Stimulated activated CD8-positive, alpha-beta memory T cell treated with anti-CD3 and anti-CD28 coated beads, Interleukin-2, amount 100 ng/mL, for 1 hour (primary cell): ENCODE measurements around the gene SEMA4B.
"Not testable (repeated sequence)": the region's sequence is repeated elsewhere in the genome, so short reads cannot be mapped to it uniquely, and the experiment has no call there.

ENCODE experiments used
- DNase-seq, 2 donors: peaks; one replicate each; pipeline ENCODE4 v3.0.0-alpha.2; 2020; ENCODE audit warnings: low read depth in 2 of 2

Gene SEMA4B

DNA sequence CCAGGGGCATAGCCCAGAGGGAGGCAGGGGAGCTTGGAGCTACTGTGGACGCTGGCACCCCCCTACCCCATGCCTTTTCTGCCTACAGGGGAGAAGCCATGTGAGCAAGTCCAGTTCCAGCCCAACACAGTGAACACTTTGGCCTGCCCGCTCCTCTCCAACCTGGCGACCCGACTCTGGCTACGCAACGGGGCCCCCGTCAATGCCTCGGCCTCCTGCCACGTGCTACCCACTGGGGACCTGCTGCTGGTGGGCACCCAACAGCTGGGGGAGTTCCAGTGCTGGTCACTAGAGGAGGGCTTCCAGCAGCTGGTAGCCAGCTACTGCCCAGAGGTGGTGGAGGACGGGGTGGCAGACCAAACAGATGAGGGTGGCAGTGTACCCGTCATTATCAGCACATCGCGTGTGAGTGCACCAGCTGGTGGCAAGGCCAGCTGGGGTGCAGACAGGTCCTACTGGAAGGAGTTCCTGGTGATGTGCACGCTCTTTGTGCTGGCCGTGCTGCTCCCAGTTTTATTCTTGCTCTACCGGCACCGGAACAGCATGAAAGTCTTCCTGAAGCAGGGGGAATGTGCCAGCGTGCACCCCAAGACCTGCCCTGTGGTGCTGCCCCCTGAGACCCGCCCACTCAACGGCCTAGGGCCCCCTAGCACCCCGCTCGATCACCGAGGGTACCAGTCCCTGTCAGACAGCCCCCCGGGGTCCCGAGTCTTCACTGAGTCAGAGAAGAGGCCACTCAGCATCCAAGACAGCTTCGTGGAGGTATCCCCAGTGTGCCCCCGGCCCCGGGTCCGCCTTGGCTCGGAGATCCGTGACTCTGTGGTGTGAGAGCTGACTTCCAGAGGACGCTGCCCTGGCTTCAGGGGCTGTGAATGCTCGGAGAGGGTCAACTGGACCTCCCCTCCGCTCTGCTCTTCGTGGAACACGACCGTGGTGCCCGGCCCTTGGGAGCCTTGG is 27.0 kb downstream of the SEMA4B start:
- no peak for DNase-seq

DNA sequence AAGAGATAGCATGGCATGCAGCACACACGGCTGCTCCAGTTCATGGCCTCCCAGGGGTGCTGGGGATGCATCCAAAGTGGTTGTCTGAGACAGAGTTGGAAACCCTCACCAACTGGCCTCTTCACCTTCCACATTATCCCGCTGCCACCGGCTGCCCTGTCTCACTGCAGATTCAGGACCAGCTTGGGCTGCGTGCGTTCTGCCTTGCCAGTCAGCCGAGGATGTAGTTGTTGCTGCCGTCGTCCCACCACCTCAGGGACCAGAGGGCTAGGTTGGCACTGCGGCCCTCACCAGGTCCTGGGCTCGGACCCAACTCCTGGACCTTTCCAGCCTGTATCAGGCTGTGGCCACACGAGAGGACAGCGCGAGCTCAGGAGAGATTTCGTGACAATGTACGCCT is 27.8 kb downstream of the SEMA4B start:
- no peak for DNase-seq

DNA sequence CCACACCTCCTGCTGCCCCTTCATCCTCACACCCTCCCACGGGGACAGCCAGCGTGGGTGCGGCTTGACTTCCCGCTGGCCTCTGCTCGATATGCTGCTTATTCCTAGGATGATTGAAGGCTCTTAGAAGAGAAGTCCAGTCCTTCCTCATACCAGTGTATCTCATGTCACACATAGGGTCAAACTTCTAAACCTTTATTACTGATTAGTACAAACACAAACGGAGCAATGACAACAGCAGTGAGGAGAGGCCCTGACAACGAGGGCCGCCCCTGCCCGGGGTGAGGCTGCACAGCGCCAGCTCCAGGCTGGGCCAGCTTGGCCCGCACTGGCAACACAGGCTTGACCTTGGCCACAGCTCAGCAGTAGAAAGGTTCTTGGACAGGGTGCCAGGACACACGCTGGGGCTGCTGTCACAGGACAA is 29.0 kb downstream of the SEMA4B start:
- DNase-seq, result no peak

DNA sequence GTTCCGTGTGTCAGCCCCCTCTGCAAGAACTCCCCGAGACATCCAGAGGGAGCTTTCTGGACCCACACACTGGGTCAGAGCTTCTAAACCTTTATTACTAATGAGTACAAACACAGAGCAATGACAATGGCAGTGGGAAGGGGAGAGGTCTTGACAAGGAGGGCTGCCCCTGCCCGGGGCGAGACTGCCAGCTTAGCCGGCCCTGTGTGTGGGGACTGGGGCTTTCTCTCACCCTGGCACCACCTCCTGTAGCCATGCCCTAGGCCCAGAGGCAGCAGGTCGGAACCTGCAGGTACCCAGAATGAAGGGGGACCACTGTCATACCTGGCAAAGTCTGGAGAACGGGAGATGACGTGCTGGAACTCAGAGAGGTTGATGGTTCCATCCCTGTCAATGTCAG is 29.5 kb downstream of the SEMA4B start:
- DNase-seq, result no peak

DNA sequence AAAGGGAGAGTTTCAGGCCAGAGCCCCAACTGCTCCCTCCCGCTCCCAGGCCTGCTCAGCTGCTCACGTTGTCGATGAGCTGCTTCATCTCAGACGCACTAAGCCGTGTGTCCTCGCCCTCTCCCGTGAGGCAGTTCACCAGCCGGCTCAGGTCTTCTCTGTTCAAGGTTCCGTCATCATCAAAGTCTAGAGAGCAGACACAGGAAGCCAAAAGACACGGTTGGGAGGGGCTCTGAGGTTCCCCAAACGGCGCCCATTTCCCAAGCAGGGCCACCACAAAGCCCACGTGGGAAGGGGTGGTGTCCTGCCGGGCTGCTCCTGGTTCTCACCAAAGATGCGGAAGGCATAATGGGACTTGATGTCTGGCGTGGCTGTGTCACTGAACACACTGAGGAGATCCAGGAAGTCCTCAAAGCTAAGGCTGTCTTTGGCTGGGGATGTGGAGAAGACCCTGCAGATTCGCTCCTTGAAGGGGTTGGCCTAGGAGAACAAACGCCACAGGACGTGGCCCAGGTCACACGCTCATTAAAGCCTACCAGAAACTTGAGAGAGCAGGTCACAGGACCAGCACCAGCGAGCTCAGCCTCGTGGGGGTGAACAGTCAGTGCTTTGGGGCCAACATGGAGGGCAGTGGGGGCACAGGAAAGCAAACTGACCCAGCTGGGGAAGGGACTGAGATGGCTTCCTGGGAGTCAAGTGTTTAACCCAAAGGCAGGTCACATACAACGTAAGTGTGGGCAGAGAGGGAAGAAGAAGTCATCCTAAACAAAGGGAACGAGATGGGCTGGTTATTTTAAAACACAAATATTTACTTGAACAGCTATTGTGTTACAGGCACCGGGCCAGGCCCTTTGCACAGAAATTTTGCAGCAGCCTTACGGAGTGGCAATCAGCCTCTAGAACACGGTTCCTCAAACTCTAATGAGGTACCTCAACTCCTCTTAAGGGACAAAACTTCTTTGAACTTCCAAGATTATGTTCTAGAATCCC is 30.2 kb downstream of the SEMA4B start:
- DNase-seq, result peak; percentile 54 to 62

DNA sequence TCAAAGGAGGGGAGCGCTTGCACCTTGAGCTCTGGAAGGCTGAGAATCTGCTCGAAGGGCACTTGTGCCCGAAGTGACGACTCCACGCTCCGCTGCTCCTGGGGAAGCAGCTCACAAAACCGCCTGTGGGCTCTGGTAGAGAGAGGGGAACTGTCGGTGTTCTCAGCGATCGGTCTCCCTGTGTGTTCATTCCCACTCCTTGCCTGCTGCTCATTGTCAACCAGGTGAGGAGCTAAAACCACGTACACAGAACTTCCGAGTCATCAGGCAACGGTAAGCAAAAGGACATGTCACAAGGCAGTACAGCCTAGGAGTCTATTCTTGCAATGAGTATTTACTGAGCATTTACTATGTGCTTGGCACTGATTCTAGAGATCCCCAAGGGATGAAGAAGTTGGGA is 31.1 kb downstream of the SEMA4B start:
- DNase-seq, result no peak

DNA sequence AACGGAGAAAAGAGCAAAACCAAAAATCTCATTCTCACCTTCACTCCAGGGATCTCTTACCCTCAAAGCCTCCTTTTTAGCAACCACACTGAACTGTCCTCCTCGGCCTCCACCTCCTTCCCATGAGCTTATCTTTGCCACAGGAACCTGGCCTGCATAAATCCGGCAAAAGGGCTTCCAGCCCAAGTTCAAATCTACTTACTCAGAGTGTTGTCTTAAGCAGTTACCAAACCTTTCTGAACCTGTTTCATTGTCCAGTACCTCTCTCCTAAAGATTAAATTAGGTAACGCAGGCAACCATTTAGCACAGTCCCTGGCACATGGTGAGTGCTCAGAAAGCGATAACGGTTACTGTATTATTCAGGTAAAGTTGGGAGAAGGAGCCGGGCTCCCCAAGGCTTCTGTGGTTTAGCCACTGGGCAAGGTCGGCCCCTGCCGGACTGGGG is 31.8 kb downstream of the SEMA4B start:
- DNase-seq, result no peak

DNA sequence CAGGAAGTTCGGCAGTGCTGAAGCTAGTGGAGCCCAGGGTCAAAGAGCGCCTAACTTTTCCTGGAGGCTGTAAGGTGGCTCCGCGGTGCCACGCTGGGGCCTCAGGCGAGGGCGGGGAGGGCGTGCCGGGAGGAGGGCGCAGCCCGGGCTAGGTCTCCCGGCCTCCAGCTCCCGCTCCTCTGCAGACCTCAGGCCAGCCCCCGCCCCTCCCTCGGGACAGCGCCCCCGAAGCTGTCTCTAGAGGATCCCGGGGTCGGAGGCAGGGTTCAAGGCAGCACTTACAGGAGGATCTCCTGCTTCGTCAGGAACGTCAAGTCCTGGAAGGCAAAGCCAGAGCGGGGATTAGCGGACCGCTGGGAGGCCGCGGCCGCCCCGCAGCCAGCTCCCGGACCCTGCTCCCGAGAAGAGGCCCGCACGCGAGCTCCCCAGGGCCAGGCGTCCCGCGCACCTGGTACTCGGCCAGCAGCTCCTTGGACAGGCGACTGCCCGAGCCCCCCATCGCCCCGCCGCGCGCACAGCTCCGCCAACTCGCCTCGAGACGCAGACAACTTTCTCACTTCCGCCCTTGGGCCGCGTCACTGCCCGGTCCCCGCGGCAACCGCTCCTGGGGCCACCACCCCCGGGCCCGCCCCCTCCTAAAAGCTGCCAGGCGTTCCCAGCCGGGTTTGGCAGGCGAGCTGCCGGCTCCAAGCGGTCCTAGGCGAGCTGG is 32.4 kb downstream of the SEMA4B start, which contains the start of gene CIB1:
Gene CIB1 (minus strand): TSS at position 555 of the 709 bp plus-strand sequence. CDS start 56 bp downstream, at position 499.
- peak; percentile 91 to 93 for DNase-seq

DNA sequence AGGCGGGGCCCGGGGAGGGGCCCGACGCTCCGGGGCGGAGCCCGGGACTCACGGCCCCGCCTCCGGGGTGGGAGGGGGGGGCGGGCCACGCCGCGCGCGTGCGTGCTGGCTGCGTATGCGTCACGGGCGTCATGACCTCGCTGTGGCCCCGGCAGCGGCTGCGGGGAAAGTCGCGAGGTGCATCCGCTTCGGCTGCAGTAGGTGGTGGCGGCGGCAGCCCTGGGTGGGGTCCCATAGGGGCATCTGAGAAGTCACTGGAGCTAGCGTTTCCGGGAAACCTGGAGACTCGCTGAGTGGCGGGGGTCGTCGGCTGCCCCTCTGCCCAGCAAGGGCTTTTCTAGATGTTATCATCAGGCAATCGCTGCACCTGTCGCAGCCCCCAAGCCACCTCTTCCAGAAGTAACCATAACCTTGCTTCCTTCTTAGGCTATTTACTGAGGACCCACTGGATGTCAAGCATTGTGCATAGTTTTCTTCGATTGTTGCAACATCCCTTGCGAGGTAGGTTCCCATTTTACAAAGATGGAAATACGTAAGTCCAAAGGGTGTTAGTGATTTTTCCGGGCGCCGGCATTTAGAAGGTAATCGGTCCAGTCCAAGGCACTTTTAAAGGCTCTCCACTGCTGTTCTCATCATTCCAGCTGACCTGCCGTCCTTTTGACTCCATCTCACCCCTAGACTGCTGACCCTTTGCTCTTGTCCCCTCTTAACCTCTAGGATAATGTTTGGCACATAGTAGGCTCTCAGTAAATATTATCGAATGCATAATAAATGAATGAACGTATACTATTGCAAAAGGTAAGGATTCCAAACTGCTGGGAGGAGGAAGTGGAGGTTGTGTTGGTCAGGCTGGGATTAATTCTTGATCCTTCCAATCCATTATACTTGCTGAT is 33.2 kb downstream of the SEMA4B start, which contains the start of gene GDPGP1:
Gene GDPGP1 (plus strand): TSS at position 114 of the 893 bp plus-strand sequence. CDS start 6,700 bp downstream, outside the sequence.
- no peak for DNase-seq

DNA sequence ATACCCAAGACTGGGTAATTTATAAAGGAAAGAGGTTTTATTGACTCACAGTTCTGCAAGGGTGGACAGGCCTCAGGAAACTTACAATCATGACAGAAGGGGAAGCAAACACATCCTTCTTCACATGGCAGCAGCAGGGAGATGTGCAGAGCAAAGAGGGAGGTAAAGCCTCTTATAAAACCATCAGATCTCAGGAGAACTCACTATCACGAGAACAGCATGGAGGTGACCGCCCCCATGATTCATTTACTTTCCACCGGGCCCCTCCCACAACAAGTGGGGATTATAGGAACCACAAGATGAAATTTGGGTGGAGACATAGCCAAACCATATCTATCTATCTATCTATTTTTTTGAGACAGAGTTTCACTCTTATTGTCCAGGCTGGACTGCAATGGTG is 38.2 kb downstream of the SEMA4B start:
- no peak for DNase-seq

DNA sequence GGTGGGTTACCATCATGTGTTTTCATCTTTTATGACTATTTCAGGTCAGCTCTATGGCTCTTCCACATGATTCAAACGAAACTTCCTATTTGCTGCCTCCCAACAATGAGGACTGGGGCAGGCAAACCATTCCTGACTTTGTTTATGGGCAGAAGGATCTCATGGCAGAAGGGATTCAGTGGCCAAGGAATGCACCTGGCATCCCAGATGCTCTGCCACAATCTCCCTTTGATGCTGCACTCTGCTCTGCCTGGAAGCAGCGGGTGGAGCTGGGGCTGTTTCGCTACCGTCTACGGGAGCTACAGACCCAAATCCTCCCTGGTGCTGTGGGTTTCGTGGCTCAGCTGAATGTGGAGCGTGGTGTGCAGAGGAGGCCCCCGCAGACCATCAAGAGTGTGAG is 39.7 kb downstream of the SEMA4B start:
- DNase-seq, result no peak

DNA sequence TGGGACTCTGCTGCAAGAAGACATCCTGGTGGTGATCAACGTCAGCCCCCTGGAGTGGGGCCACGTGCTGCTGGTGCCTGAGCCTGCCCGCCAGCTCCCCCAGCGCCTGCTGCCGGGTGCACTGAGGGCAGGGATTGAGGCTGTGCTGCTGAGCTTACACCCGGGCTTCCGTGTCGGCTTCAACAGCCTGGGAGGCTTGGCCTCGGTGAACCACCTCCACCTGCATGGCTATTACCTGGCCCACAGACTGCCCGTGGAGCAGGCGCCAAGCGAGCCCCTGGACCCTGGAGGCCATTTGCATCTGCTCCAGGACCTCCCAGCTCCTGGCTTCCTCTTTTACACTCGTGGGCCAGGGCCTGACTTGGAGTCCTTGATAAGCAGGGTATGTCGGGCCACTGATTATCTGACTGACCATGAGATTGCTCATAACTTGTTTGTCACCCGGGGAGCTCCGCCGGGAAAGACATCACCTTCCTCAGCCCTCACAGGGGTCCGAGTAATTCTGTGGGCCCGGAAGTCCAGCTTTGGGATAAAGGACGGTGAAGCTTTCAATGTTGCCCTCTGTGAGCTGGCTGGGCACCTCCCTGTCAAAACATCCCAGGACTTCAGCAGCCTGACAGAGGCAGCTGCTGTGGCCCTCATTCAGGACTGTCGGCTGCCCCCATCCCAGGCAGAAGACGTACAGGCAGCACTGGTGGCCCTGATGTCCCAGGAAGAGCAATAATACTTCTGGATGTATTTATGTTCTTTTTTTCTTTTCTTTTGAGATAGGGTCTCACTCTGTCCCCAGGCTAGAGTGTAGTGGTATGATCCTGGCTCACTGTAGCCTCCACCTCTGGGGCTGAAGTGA is 40.4 kb downstream of the SEMA4B start:
- no peak for DNase-seq

DNA sequence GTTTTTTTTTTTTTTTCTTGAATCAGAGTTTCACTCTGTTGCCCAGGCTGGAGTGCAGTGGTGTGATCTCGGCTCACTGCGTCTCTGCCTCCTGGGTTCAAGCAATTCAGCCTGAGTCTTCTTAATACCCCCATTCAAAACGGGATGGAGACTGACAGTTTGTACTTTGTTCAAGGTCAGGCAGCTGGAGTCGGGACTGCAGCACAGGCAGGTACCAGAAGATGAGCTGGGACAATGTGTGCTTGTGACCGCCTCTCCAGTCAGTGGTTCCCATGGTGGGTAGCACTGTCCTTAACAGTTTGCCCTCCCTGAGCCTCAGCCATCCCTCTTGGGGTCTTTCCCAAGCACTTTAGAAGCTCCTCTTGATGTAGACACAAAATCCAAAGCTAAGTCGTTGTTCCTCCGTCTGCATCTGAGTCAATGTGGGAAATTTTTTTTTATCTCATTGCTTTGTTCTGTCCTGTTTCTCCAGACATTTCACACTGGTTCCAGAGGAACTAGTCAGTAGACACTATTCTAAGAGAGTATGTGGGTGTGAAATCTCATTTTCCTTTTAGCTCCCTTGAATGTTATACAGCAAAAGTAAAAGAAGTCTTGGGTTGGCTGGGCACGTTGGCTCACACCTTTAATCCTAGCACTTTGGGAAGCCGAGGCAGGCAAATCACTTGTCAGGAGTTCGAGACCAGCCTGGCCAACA is 43.0 kb downstream of the SEMA4B start:
- no peak for DNase-seq

DNA sequence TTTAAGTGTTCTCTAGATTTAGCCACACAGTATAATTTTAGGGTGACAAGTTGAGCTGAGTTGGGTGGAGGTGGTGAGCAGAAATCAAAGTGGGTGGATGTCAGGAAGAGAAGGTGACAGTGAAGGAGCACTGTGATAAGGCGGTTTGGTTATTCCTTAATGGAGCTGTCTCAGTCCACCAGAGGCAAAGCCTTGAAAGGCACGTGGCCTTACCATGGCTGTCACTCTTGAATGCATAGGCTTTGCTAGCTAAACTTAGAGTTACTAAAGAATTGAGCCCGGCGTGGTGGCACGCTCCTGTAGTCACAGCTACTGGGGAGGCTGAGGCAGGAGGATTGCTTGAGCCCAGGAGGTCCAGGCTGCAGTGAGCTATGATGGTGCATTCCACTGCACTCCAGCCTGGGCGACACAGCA is 47.7 kb downstream of the SEMA4B start:
- no peak for DNase-seq

DNA sequence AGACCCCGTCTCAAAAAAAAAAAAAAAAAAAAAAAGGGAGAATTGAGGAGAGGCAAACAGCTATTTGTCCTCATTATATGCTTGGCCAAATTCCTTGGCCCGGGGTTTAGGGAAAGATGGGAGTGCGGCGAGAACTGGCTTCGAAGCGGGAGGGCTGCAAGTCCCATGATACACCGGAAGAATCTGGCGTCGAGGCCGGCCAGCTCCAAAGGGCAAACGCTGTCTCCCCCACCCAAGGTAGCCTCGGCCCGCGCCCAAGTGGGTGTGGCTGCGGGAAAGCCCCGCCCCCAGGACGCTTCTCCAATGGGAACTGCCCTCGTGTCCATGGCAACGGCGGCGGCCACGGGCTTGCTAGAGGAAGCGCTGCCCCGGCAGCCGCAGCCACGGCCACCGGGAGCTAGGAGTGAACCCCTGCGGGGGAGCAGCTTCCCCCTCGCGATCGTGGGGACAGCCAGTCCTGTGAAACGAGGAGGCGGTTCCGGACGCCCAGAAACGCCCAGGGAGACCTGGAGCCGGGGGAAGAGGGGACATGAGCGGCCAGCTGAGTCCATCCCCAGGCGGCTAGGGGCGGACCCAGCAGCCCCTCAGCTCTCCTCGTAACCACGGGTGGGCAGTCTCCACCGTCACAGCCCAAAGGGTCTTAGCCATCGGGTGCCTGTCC is 48.2 kb downstream of the SEMA4B start, which contains the start of gene TTLL13:
Gene TTLL13 (plus strand): TSS at position 354 of the 661 bp plus-strand sequence. CDS start 1,075 bp downstream, outside the sequence.
- DNase-seq, result peak in 1 of 2 donors; percentile 57

DNA sequence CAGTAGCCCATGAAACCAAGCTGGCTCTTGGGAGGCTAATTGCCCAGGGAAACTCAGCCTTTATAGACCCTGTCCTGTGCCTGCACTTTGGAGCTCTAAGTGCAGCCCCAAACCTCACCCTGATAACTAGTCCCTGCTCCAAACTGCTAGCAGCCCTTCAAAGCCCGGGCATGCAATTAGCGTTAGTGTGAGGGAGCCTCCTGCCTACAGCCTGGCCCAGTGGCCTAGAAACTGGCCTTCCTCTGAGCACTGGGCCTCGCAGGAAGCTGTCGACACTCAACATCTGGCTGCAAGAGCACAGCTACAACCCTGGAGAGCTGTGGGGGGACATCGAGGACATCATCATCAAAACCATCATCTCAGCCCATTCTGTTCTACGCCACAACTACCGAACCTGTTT is 56.6 kb downstream of the SEMA4B start:
- DNase-seq, result no peak

DNA sequence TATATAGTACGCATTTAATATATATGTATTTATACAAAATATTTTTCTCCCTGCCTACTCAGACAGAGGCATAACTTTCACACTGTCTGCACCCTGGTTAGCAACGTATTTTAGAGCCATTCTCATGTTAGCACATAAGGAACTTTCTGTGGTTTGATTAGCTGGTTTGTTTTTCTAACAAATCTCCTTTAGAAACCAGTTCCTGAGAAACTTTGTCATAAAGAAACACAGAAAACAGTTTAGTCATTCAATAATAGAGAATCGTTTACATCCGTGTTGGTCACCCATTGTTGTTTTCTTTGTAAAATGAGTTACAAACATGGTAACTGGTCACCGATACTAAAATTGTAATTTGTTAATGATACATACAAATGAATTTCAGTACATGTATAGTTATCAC is 58.4 kb downstream of the SEMA4B start:
- no peak for DNase-seq

DNA sequence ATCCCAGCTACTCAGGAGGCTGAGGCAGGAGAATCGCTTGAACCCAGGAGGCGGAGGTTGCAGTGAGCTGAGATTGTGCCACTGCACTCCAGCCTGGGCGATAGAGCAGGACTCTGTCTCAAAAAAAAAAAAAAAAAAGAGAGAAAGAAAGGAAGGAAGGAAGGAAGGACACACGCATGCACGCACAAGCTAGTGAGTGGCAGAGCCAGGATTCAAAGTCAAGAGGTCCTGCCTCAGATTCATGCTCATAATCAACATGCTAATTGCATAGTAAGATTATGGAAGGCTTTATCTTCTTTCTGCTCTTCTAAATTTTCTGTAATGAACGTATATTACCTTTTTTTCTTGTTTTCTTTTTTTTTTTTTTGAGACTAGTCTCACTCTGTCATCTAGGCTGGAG is 59.6 kb downstream of the SEMA4B start:
- DNase-seq, result not testable (repeated sequence)
